GM18951 (cell line): Measurements from ENCODE around the gene VSTM1.
"Not testable (repeated sequence)": the region's sequence is repeated elsewhere in the genome, so short reads cannot be mapped to it uniquely, and the experiment has no call there.

Experiments
- POLR2A ChIP-seq: IDR thresholded peaks from 4 replicates; pipeline ENCODE4 v1.6.1; 2011; ENCODE audit warnings: mild to moderate bottlenecking; ENCODE audit not compliant: insufficient read length, insufficient read depth; ENCODE audit errors: extremely low read depth
- in situ Hi-C: fragments of 300-500 bp; cut with MboI; formaldehyde crosslinking; loops from one replicate; pipeline ENCODE4 v1.12.0; 2022; ENCODE audit warnings: low sequenced_read_pairs, mixed read lengths, inconsistent platforms; ENCODE audit not compliant: unreplicated experiment

The VSTM1 gene, protein sequence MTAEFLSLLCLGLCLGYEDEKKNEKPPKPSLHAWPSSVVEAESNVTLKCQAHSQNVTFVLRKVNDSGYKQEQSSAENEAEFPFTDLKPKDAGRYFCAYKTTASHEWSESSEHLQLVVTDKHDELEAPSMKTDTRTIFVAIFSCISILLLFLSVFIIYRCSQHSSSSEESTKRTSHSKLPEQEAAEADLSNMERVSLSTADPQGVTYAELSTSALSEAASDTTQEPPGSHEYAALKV

DNA sequence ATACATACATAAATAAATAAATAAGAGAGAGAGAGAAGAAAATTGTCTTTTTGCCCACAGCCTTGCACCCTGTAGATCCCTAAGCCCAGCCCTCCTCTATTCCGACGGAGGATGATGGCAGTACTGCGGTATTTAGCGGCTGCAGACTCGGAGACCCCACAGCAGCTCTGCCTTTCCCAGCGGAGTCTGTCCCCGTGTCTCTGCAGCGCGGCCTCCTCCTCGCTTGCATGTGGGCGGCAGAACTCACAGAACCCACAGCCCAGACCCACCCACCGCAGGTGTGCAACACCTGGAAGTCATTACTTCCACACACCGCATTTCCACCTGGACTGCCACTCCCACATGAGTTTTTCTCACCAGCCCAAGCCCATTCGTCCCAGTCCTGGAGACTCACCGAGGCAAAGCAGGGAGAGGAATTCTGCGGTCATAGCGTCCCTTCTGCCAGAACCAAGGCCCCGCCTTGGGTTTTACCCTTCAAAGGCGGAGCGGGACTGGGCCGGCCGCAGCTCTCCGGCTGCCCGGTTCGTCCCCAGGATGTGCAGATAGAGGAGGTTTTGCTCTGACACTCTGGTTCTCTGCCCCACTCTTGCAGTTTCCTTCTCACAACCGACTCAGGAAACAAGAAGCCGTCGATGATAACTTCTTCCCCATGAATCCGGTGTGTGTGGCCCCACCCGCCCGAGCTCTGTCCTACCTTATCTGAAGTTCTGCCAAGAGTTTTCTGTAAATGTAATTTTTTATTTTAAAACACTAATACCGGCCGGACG is at the start of gene VSTM1:
VSTM1 (minus strand) TSS at position 548 of the 767 bp plus-strand sequence; CDS start at position 428, 120 bp downstream.
- TF ChIP-seq POLR2A = no peak
- in situ Hi-C loops = no loop called here

GRCh38 chr19:54109651-54110050 is 46.0 kb upstream of the VSTM1 start:
- peak; percentile 30 for TF ChIP-seq POLR2A
- in situ Hi-C loops = no loop called here

GRCh38 chr19:54108496-54108895 is 44.8 kb upstream of the VSTM1 start:
- no peak for TF ChIP-seq POLR2A
- in situ Hi-C loops = no loop called here

DNA sequence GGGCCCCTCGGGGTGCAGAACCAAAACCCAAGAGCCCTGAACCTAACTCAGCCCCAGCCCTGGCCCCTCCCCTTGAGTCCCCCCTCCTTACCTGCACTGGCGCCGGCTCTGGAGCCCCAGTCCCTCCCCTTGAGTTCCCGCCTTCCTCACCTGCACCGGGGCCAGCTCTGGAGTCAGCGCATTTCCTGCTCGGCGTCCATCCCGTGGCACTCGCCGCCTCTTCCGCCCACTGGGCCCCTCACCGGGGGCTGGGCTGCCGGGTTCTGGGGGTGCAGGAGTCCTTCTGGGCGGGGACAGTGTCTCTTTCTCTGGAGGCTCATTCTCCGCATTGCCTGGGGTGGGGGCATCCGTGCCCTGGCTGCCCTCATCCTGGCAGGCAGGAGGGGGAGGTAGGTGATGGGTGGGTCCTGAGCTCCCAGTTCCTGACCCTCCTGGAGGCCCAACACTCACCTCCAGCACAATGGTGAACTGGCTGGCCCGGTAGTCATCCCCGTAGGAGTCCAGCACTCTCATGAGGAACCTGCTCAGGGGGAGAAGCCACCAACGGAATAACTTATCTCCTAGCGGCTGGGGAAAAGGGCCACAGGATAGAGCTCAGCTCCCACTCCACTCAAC is 44.3 kb upstream of the VSTM1 start:
- TF ChIP-seq POLR2A = no peak
- in situ Hi-C loops = no loop called here

DNA sequence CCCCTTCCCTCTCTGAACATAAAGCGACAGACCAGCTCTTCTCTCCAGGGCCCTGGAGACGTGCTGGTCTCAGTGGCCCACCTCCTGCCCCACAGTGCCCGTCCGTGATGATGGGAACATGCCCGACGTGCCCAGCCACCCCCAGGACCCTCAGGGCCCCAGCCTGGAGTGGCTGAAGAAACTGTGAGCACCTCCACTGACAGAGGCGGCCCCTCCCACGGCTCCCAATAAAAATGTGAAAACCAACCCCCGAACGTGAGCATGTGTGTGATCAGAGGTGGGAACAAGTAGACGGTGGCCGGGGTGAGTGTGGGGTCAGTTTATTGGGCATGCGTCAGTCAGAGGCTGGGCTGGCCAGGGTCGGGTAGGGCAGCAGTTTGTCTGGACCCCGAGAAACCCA is 43.0 kb upstream of the VSTM1 start:
- TF ChIP-seq POLR2A = no peak
- in situ Hi-C loops = no loop called here

DNA sequence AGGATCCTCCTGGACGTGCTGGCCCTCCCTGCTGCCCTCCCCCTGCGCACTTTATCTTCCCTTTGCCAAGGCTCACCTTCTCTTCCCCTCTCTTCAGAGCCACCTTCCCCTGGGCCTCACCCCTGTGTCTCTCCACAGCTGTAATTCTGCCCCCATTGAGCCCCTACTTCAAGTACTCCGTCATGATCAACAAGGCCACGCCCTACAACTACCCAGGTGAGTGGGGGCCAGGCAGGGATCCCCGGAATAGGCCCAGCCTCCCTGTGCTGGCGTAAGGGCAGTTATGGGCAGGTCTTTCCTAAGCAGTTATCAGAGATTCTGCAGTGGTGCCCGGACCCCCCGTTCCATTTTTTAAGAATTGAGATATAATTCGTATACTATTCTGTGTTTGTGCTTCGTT is 42.1 kb upstream of the VSTM1 start:
- TF ChIP-seq POLR2A = no peak
- in situ Hi-C loops = no loop called here

DNA sequence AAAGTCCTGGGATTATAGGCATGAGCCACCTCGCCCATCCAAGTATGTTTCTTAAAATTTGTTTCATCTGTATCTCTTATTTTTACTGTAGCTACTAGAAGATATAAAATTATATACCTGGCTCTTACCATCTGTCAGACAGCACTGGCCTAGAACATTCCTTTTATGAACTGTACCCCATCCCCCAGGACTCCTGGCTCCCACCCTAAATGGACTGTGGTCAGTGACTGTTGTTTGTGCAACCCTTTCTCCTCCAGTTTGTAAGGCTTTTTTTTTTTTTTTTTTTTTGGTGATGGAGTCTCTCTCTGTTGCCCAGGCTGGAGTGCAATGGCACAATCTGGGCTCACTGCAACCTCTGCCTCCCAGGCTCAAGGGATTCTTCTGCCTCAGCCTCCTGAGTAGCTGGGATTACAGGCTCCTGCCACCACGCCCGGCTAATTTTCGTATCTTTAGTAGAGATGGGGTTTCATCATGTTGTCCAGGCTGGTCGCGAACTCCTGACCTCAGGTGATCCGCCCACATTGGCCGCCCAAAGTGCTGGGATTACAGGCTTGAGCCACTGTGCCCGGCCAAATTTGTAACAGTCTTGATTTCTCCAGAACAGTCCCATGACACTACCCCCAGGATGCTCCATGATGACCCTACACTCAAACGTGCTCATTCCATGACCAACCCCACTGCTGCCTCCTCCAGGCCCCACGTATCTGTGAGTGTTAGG is 41.5 kb upstream of the VSTM1 start:
- in situ Hi-C loops = no loop called here
- TF ChIP-seq POLR2A = no peak

DNA sequence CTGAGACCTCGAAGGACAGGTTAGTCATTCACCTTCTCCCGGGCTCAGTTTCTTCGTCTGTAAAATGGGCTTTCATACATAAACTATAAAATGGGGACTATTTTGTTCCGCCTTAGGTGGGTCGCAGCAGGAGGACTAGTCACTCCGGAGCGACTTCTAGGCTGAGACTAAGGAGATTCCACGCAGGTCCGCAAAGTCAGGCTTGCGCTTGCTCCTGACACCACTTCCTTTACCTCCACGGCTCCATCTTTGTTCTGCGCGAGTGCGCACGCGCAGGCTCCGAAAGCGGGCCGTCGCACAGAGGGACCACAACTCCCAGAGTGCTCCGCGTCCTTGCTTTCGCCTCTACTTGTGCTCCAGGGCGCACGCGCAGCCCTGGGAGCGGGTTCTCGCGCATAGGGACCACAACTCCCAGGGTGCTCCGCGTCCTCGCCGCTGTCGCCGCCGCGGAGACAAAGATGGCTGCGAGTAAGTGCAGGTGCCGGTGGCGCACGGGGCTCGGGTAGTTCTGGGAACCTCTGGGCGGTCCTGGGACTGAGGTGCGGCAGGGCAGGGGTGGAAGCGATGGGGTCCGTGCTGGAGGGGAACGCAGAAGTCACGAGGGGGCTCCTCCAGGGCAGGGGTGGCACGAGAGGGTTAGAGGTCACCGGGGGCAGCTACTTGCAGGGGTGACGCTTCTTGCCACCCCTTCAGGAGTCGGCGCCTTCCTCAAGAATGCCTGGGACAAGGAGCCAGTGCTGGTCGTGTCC is 38.9 kb upstream of the VSTM1 start, which contains the start of gene NDUFA3:
NDUFA3 (plus strand) TSS at position 435 of the 749 bp plus-strand sequence; CDS start at position 459, 24 bp downstream.
- peak; percentile 91 for TF ChIP-seq POLR2A
- in situ Hi-C loops = no loop called here

GRCh38 chr19:54100561-54100960 is 36.9 kb upstream of the VSTM1 start, which contains the start of gene OSCAR:
Gene OSCAR, minus strand, starts transcription at chr19:54100803. Its CDS starts 11 bp downstream, at chr19:54100792.
- TF ChIP-seq POLR2A = no peak
- in situ Hi-C loops = no loop called here

DNA sequence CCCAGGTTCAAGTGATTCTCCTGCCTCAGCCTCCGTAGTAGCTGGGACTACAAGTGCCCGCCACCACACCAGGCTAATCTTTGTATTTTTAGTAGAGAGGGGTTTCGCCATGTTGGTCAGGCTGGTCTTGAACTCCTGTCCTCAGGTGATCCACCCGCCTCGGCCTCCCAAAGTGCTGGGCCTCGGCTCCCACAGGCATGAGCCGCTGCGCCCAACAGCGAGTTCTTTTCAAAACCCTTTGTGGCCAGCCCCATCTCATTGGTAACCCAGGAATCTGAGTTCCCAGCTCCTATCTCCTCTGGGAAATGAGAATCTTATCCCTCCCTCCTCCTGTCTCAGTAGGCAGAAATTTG is 36.2 kb upstream of the VSTM1 start:
- in situ Hi-C loops = not testable (repeated sequence)

GRCh38 chr19:54099190-54099902 is 35.6 kb upstream of the VSTM1 start:
- in situ Hi-C loops = no loop called here
- TF ChIP-seq POLR2A = no peak

DNA sequence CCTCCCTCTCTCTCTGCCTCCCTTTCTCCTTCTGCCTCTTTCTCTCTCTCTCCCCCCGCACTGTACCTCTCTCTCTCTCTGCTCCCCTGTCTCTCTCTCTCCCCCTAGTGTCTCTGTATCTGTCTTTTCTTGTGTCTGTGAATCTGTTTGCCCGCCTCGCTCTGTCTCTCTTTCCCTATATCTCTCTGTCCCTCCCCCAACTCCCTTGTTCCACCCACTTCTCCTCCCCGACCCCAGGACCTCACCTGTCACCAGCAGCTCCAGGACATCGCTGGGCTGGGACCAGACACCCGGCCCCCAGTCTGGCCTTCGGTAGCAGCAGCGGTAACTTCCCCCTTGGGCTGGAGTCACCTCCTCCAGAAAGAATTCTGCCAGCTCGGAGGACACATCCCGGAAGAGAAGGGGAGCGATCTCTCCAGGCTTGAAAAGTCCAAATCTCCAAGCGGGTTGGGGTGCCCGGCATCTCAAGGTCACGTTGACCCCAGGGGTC is 33.0 kb upstream of the VSTM1 start:
- no peak for TF ChIP-seq POLR2A
- in situ Hi-C loops = no loop called here

DNA sequence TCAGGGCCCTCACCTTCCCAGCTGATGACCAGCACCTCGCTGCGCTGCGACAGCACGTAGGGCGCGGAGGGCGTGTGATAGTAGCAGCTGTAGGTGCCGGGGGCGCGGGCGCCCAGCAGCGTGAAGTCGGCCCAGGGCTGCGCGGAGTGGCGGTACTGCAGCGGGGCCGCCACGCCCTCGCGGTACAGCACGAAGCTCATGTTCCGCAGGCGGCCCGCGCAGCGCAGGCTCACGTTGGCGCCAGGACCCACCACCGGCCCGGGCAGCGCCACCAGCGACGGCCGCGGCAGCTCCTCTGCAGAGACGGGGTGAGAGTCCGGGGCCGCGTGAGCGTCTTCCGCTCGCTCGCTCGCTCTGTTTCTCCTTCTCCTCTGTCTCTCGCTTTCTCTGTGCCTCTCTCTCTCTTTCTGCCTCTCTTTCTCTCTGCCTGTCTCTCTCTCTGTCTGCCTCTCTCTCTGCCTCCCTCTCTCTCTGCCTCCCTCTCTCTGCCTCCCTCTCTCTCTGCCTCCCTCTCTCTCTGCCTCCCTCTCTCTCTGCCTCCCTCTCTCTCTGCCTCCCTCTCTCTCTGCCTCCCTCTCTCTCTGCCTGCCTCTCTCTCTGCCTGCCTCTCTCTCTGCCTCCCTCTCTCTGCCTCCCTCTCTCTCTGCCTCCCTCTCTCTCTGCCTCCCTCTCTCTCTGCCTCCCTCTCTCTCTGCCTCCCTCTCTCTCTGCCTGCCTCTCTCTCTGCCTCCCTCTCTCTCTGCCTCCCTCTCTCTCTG is 32.3 kb upstream of the VSTM1 start:
- in situ Hi-C loops = not testable (repeated sequence)
